ENCODE measurements around the gene KIAA0319L. TPM values are rescaled to one million over a fixed set of nuclear protein-coding genes. Genes with fewer than 3 reads are reported as not detected.

Gene KIAA0319L
- total RNA-seq, 1 experiment from 2014 or later, result 15.7 TPM

GRCh38 chr1:35447278-35447677, 109.9 kb downstream of the KIAA0319L start:
- DNase-seq (ENCODE audit: low spot score), result no peak

GRCh38 chr1:35444519-35444774, 112.8 kb downstream of the KIAA0319L start:
- DNase-seq (ENCODE audit: low spot score), result no peak

GRCh38 chr1:35443768-35444518, 113.3 kb downstream of the KIAA0319L start:
- no peak for DNase-seq (ENCODE audit: low spot score)

- DNase-seq (ENCODE audit: low spot score), result no peak
These were observed 114.5 kb downstream of the KIAA0319L start for GRCh38 chr1:35442734-35443133.

GRCh38 chr1:35441926-35442579, 115.2 kb downstream of the KIAA0319L start:
- no peak for DNase-seq (ENCODE audit: low spot score)

- no peak for DNase-seq (ENCODE audit: low spot score)
These were observed 117.6 kb downstream of the KIAA0319L start for GRCh38 chr1:35439626-35440025.

- no peak for DNase-seq (ENCODE audit: low spot score)
These were observed 120.0 kb downstream of the KIAA0319L start for GRCh38 chr1:35437200-35437599.

GRCh38 chr1:35436078-35436477, 121.1 kb downstream of the KIAA0319L start:
- no peak for DNase-seq (ENCODE audit: low spot score)

GRCh38 chr1:35434703-35435102, 122.5 kb downstream of the KIAA0319L start:
- no peak for DNase-seq (ENCODE audit: low spot score)

GRCh38 chr1:35433714-35434113, 123.5 kb downstream of the KIAA0319L start:
- no peak for DNase-seq (ENCODE audit: low spot score)

GRCh38 chr1:35432231-35432630, 125.0 kb downstream of the KIAA0319L start:
- DNase-seq (ENCODE audit: low spot score), result no peak

GRCh38 chr1:35431173-35431599, 126.0 kb downstream of the KIAA0319L start:
- DNase-seq (ENCODE audit: low spot score), result no peak

GRCh38 chr1:35430762-35431161, 126.4 kb downstream of the KIAA0319L start:
- no peak for DNase-seq (ENCODE audit: low spot score)

GRCh38 chr1:35428360-35428759, 128.8 kb downstream of the KIAA0319L start:
- no peak for DNase-seq (ENCODE audit: low spot score)

- no peak for DNase-seq (ENCODE audit: low spot score)
These were observed 131.1 kb downstream of the KIAA0319L start for GRCh38 chr1:35426097-35426586.

- DNase-seq (ENCODE audit: low spot score), result no peak
These were observed 148.3 kb downstream of the KIAA0319L start for GRCh38 chr1:35408925-35409324.

- no peak for DNase-seq (ENCODE audit: low spot score)
These were observed 149.5 kb downstream of the KIAA0319L start for GRCh38 chr1:35407743-35408142.

GRCh38 chr1:35406103-35406502, 151.1 kb downstream of the KIAA0319L start:
- DNase-seq (ENCODE audit: low spot score), result no peak

GRCh38 chr1:35401049-35401448, 156.2 kb downstream of the KIAA0319L start:
- no peak for DNase-seq (ENCODE audit: low spot score)

- no peak for DNase-seq (ENCODE audit: low spot score)
These were observed 158.5 kb downstream of the KIAA0319L start for GRCh38 chr1:35398739-35399138.

- DNase-seq (ENCODE audit: low spot score), result no peak
These were observed 162.8 kb downstream of the KIAA0319L start for GRCh38 chr1:35394386-35394785.

GRCh38 chr1:35390600-35391494, 166.4 kb downstream of the KIAA0319L start:
- DNase-seq (ENCODE audit: low spot score), result no peak
